NCI-H748 treated with DMSO at 0.1 percent for 48 hours (cell line): ENCODE measurements around the gene EXOC1.

ENCODE experiments used
- DNase-seq: peaks from one replicate; lab custom pipeline; 2025; lab: John Stamatoyannopoulos, UW

The EXOC1 gene

GRCh38 chr4:55857586-55857985 is 4.1 kb downstream of the EXOC1 start:
- no peak for DNase-seq

GRCh38 chr4:55859711-55860110 is 6.3 kb downstream of the EXOC1 start:
- no peak for DNase-seq

- DNase-seq, result no peak
Observed at GRCh38 chr4:55864577-55865223, 11.3 kb downstream of the EXOC1 start.

GRCh38 chr4:55865228-55865806 is 11.9 kb downstream of the EXOC1 start:
- DNase-seq, result no peak

- no peak for DNase-seq
Observed at GRCh38 chr4:55866290-55866907, 13.0 kb downstream of the EXOC1 start.

- DNase-seq, result peak; percentile 54
Observed at GRCh38 chr4:55866973-55867574, 13.6 kb downstream of the EXOC1 start.

GRCh38 chr4:55868581-55869090 is 15.2 kb downstream of the EXOC1 start:
- no peak for DNase-seq

- DNase-seq, result no peak
Observed at GRCh38 chr4:55871299-55871800, 17.9 kb downstream of the EXOC1 start.

- DNase-seq, result no peak
Observed at GRCh38 chr4:55874831-55875230, 21.4 kb downstream of the EXOC1 start.

GRCh38 chr4:55876387-55876786 is 22.9 kb downstream of the EXOC1 start:
- DNase-seq, result no peak

GRCh38 chr4:55879224-55879623 is 25.8 kb downstream of the EXOC1 start:
- DNase-seq, result no peak

GRCh38 chr4:55880652-55881280 is 27.3 kb downstream of the EXOC1 start:
- no peak for DNase-seq

GRCh38 chr4:55884093-55884850 is 30.8 kb downstream of the EXOC1 start:
- DNase-seq, result no peak

- no peak for DNase-seq
Observed at GRCh38 chr4:55884851-55885219, 31.4 kb downstream of the EXOC1 start.

GRCh38 chr4:55887594-55887993 is 34.1 kb downstream of the EXOC1 start:
- no peak for DNase-seq

- DNase-seq, result no peak
Observed at GRCh38 chr4:55892156-55892555, 38.7 kb downstream of the EXOC1 start.

GRCh38 chr4:55896622-55897021 is 43.2 kb downstream of the EXOC1 start:
- DNase-seq, result no peak

GRCh38 chr4:55902677-55903076 is 49.2 kb downstream of the EXOC1 start:
- DNase-seq, result no peak

- DNase-seq, result no peak
Observed at GRCh38 chr4:55903577-55903976, 50.1 kb downstream of the EXOC1 start.

- DNase-seq, result no peak
Observed at GRCh38 chr4:55904576-55904975, 51.1 kb downstream of the EXOC1 start.

- DNase-seq, result no peak
Observed at GRCh38 chr4:55906323-55906722, 52.9 kb downstream of the EXOC1 start.

GRCh38 chr4:55906989-55907388 is 53.5 kb downstream of the EXOC1 start:
- DNase-seq, result no peak
